CD14-positive monocyte (primary cell): ENCODE measurements around the gene CENPS. TPM values are rescaled to one million over a fixed set of nuclear protein-coding genes. Genes with fewer than 3 reads are reported as not detected.

Experiments used
- DNase-seq, 3 donors: peaks; one replicate each; pipeline ENCODE4 v3.0.0-alpha.2; 2011 to 2022
- H2AFZ ChIP-seq: 2 replicates; pipeline ENCODE4 v1.6.0; 2012; ENCODE audit warnings: mild to moderate bottlenecking, low read depth, low read length, inconsistent platforms; ENCODE audit not compliant: insufficient read depth, poor library complexity, severe bottlenecking
- H3K27ac ChIP-seq, 2 donors: 1 replicate in 1 of 2; 2 replicates in 1 of 2; pipeline ENCODE4 v1.5.1; 2012 to 2013; ENCODE audit warnings: low read length in 2 of 2, control low read depth in 1 of 2, inconsistent platforms in 1 of 2, low read depth in 1 of 2, mild to moderate bottlenecking in 1 of 2
- H3K27me3 ChIP-seq, 2 donors: one replicate each; pipeline versions ENCODE4 v1.6.0 to v1.6.1; 2011 to 2013; ENCODE audit warnings: low read length in 2 of 2; ENCODE audit not compliant: control insufficient read depth in 2 of 2, insufficient read depth in 2 of 2
- H3K36me3 ChIP-seq, 2 donors: replicated peaks in 1 of 2; 1 replicate in 1 of 2; 2 replicates in 1 of 2; pipeline versions ENCODE4 v1.5.1 to v1.6.1; 2012 to 2013; ENCODE audit warnings: low read length in 2 of 2, control low read depth in 1 of 2, inconsistent platforms in 1 of 2, mild to moderate bottlenecking in 1 of 2; ENCODE audit not compliant: insufficient read depth in 2 of 2, control insufficient read depth in 1 of 2
- H3K4me1 ChIP-seq, 2 donors: 1 replicate in 1 of 2; 2 replicates in 1 of 2; pipeline versions ENCODE4 v1.5.1 to v1.6.1; 2012 to 2013; ENCODE audit warnings: low read length in 2 of 2, control low read depth in 1 of 2, inconsistent platforms in 1 of 2, mild to moderate bottlenecking in 1 of 2, moderate library complexity in 1 of 2; ENCODE audit not compliant: insufficient read depth in 2 of 2, control insufficient read depth in 1 of 2
- H3K4me2 ChIP-seq: replicated peaks from 2 replicates; pipeline ENCODE3; 2012; ENCODE audit warnings: low read length, moderate library complexity, mild to moderate bottlenecking; ENCODE audit not compliant: poor library complexity, severe bottlenecking; ENCODE audit errors: extremely low read depth
- H3K4me3 ChIP-seq, 3 experiments: fragments of 200-600 bp in 1 of 3; sonication (generic) in 1 of 3; replicated peaks in 1 of 3; 1 replicate in 2 of 3; 2 replicates in 1 of 3; pipeline ENCODE4 v1.5.1; 2011 to 2013; ENCODE audit warnings: low read length in 3 of 3, mild to moderate bottlenecking in 3 of 3, control low read depth in 2 of 3, low read depth in 2 of 3, inconsistent platforms in 1 of 3, moderate library complexity in 1 of 3
- H3K79me2 ChIP-seq: 2 replicates; pipeline ENCODE4 v1.6.0; 2012; ENCODE audit warnings: mild to moderate bottlenecking, control low read depth, inconsistent platforms, low read length, moderate library complexity; ENCODE audit not compliant: insufficient read depth
- H3K9ac ChIP-seq: 2 replicates; pipeline ENCODE4 v1.6.0; 2017; ENCODE audit warnings: low read length, mild to moderate bottlenecking; ENCODE audit not compliant: insufficient read depth, poor library complexity, severe bottlenecking
- H3K9me3 ChIP-seq, 2 donors: replicated peaks in 1 of 2; 1 replicate in 1 of 2; 2 replicates in 1 of 2; pipeline versions ENCODE4 v1.5.1 to v1.6.1; 2012 to 2013; ENCODE audit warnings: low read length in 2 of 2, control low read depth in 1 of 2; ENCODE audit not compliant: control insufficient read depth in 1 of 2, insufficient read depth in 1 of 2
- H4K20me1 ChIP-seq: 2 replicates; pipeline ENCODE4 v1.6.0; 2012; ENCODE audit warnings: mild to moderate bottlenecking, low read length, control low read depth, moderate library complexity; ENCODE audit not compliant: insufficient read depth
- H3K27ac Mint-ChIP-seq, 7 donors: one replicate each; pipeline ENCODE4 v1.8.0; 2020; ENCODE audit warnings: mild to moderate bottlenecking in 7 of 7, mixed read lengths in 7 of 7, moderate library complexity in 6 of 7, inconsistent platforms in 2 of 7
- H3K27me3 Mint-ChIP-seq, 3 donors: one replicate each; pipeline ENCODE4 v1.8.0; 2021 to 2022; ENCODE audit warnings: low read depth in 3 of 3, mild to moderate bottlenecking in 3 of 3, mixed read lengths in 3 of 3, moderate library complexity in 3 of 3, inconsistent platforms in 1 of 3
- H3K36me3 Mint-ChIP-seq, 2 donors: one replicate each; pipeline ENCODE4 v1.8.0; 2020; ENCODE audit warnings: mixed read lengths in 2 of 2, inconsistent platforms in 1 of 2, mild to moderate bottlenecking in 1 of 2
- H3K4me1 Mint-ChIP-seq: one replicate; pipeline ENCODE4 v1.8.0; 2020; ENCODE audit warnings: mild to moderate bottlenecking, mixed read lengths
- H3K4me3 Mint-ChIP-seq, 2 donors: one replicate each; pipeline ENCODE4 v1.8.0; 2020; ENCODE audit warnings: mild to moderate bottlenecking in 2 of 2, mixed read lengths in 2 of 2, moderate library complexity in 1 of 2
- H3K9me3 Mint-ChIP-seq, 7 donors: one replicate each; pipeline ENCODE4 v1.8.0; 2020 to 2022; ENCODE audit warnings: mixed read lengths in 7 of 7, mild to moderate bottlenecking in 6 of 7, moderate library complexity in 6 of 7, inconsistent platforms in 2 of 7
- CTCF ChIP-seq: fragments of 200-600 bp; IDR thresholded peaks from one replicate; pipeline ENCODE4 v1.8.0; 2022; ENCODE audit warnings: antibody characterized with exemption, mild to moderate bottlenecking
- WGBS: methylation state at CpG from one replicate; pipeline ENCODE4 v1.1.5; 2013; ENCODE audit warnings: missing lambda C conversion rate; ENCODE audit not compliant: insufficient coverage; 5-methylcytosine and 5-hydroxymethylcytosine counted together
- intact Hi-C, 2 donors: fragments of 100-400 bp; cut with micrococcal nuclease; formaldehyde crosslinking; loops; one replicate each; pipeline versions ENCODE4 v1.15.0 to v1.15.1; 2023
- polyA plus RNA-seq, 3 donors: library from polyadenylated mRNA; depleted of rRNA in 1 of 3; unstranded in 2 of 3; stranded (reverse) in 1 of 3; fragments of 300-500 nt in 2 of 3; fragments of >200 nt in 1 of 3; fragmentation: Illumina TruSeq in 2 of 3; gene quantifications; 1 replicate in 2 of 3; 2 replicates in 1 of 3; pipeline ENCODE4 v1.2.3, GENCODE V29; 2012 to 2021

The CENPS gene
- polyA plus RNA-seq, 3 donors, result 0.48 to 3.5 (median 2.5) TPM

GRCh38 chr1:10380594-10381275, 49.5 kb upstream of the CENPS start:
- Histone ChIP-seq H3K79me2 (no peaks in the 10 kb centered on the region), H3K9ac (no peak overlapping the region), H3K27me3 (no peaks in the 10 kb centered on the region), H2AFZ (no peak overlapping the region), H3K4me2 (no peak overlapping the region), H3K36me3 (peaks cover 10 to 40% of the 10 kb centered on the region in 2 donors), H4K20me1 (no peaks in the 10 kb centered on the region), H3K4me3 (no peak overlapping the region), H3K9me3 (no peaks in the 10 kb centered on the region), H3K27ac (peak overlapping the region in 1 of 2 donors; percentile 78), H3K4me1 (peaks cover 22 to 36% of the 10 kb centered on the region in 2 donors)
- peak overlapping the region; percentile 19 to 74 (median 62) for H3K27ac Mint-ChIP-seq
- intact Hi-C loops, result loop anchor here in 1 of 2 donors (10.0 kb wide), 1 partner anchor 94 kb away; the partner anchor contains the start of genes DFFA and PEX14
- DNase-seq, result no peak
- no peaks in the 10 kb centered on the region for H3K9me3 Mint-ChIP-seq
- H3K4me3 Mint-ChIP-seq, result no peak overlapping the region
- no peak for TF ChIP-seq CTCF
- peaks cover 42% of the 10 kb centered on the region for H3K4me1 Mint-ChIP-seq
- H3K36me3 Mint-ChIP-seq, result peaks cover 40 to 52% of the 10 kb centered on the region in 2 donors
- H3K27me3 Mint-ChIP-seq, result peaks cover 0 to 3% (median 2%) of the 10 kb centered on the region in 3 donors
- 89% methylated on average over 4 of the region's 5 CpGs for WGBS

GRCh38 chr1:10383630-10384029, 46.6 kb upstream of the CENPS start:
- Mint-ChIP-seq H3K36me3 (peaks cover 29 to 41% of the 10 kb centered on the region in 2 donors), H3K4me1 (peaks cover 43% of the 10 kb centered on the region), H3K4me3 (no peak overlapping the region), H3K27ac (no peak overlapping the region), H3K9me3 (no peaks in the 10 kb centered on the region), H3K27me3 (peaks cover 0 to 2% (median 1%) of the 10 kb centered on the region in 3 donors)
- H3K36me3 ChIP-seq, result peaks cover 0 to 25% of the 10 kb centered on the region in 2 donors
- H2AFZ ChIP-seq, result no peak overlapping the region
- no peaks in the 10 kb centered on the region for H3K27me3 ChIP-seq
- intact Hi-C loops, result loop anchor here in 1 of 2 donors (10.0 kb wide), 1 partner anchor 91 kb away; the partner anchor contains the start of genes DFFA and PEX14
- H3K4me2 ChIP-seq, result no peak overlapping the region
- peaks cover 28 to 45% of the 10 kb centered on the region in 2 donors for H3K4me1 ChIP-seq
- H3K79me2 ChIP-seq, result peaks cover 3% of the 10 kb centered on the region
- H3K9me3 ChIP-seq, result no peaks in the 10 kb centered on the region
- H4K20me1 ChIP-seq, result no peaks in the 10 kb centered on the region
- no peak overlapping the region for H3K4me3 ChIP-seq
- no peak overlapping the region for H3K9ac ChIP-seq
- H3K27ac ChIP-seq, result no peak overlapping the region
- DNase-seq, result no peak
- 100% methylated on average over 2 of the region's 4 CpGs for WGBS
- TF ChIP-seq CTCF, result no peak
